ENCODE results near the gene PIGP.

DNA sequence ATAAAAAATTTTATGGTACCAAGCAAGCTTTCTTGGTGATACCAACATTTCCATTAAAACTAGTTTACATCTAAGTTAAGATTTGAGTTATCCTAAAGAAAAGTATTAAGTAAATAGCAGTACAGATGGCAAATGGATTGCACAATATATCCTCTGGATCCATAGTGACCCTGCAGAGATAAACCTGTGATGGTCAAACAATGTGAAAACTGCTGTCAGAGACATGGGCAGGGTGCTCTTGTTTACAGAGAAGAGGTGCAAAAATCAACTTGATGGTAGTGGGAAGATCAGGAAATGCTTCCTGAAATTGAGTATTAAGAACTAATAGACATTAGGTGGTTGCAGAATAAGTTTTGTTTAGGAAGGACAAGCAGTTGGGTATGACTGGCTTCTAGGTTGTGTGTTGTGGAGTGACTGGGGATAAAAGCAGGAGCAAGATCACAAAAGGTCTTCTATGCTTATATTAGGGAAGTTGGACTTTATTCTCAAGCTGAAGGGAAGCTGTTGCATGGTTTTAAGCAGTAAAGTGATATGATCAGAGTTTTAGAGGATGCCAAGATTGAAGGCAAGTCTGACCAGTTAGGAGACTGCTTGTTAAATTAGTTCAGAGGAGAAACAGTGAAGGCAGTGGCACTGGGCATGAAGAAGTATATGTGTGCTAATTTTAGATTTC, 10.1 kb upstream of the PIGP start:
- no peak for TF ChIP-seq CTCF (IDR thresholded peaks at IDR 0.05 in 4 of 5, conservative IDR thresholded peaks at IDR 0.05 in 1 of 5)
- no peak for TF ChIP-seq POLR2A (IDR thresholded peaks at IDR 0.05)

All from gastrocnemius medialis (tissue), 4 donors.